Mucosa of rectum (tissue), 2 donors: Measurements from ENCODE around the gene MT1G.
A peak's percentile ranks its signal among the peaks of the same experiment; 100 is the strongest.

Experiments
- H3K27ac ChIP-seq, 2 donors: one replicate each; pipeline ENCODE4 v1.7.0; 2013; ENCODE audit warnings: inconsistent platforms in 2 of 2, low read depth in 2 of 2, low read length in 2 of 2
- H3K27me3 ChIP-seq, 2 donors: one replicate each; pipeline ENCODE4 v1.7.0; 2013; ENCODE audit warnings: low read length in 2 of 2; ENCODE audit not compliant: control insufficient read depth in 2 of 2, insufficient read depth in 2 of 2
- H3K36me3 ChIP-seq, 2 donors: one replicate each; pipeline ENCODE4 v1.7.0; 2013; ENCODE audit warnings: low read length in 2 of 2; ENCODE audit not compliant: control insufficient read depth in 2 of 2, insufficient read depth in 2 of 2
- H3K4me1 ChIP-seq, 2 donors: one replicate each; pipeline ENCODE4 v1.7.0; 2013; ENCODE audit warnings: low read length in 2 of 2, mild to moderate bottlenecking in 1 of 2; ENCODE audit not compliant: control insufficient read depth in 2 of 2, insufficient read depth in 2 of 2
- H3K4me3 ChIP-seq, 2 donors: one replicate each; pipeline ENCODE4 v1.7.0; 2013; ENCODE audit warnings: low read length in 2 of 2
- H3K9ac ChIP-seq, 2 donors: one replicate each; pipeline ENCODE4 v1.7.0; 2013; ENCODE audit warnings: low read length in 2 of 2, low read depth in 1 of 2, mild to moderate bottlenecking in 1 of 2
- H3K9me3 ChIP-seq, 2 donors: one replicate each; pipeline ENCODE4 v1.7.0; 2013; ENCODE audit warnings: low read length in 2 of 2; ENCODE audit not compliant: control insufficient read depth in 2 of 2
- donor health status: healthy.
- donor health status: Normal muscosa, but diverticular disease.

Gene MT1G

GRCh38 chr16:56686758-56687157, 18.9 kb upstream of the MT1G start:
- Histone ChIP-seq H3K9ac (no peak overlapping the region), H3K27ac (no peak overlapping the region), H3K9me3 (no peaks in the 10 kb centered on the region), H3K36me3 (no peaks in the 10 kb centered on the region), H3K4me3 (no peak overlapping the region), H3K27me3 (no peaks in the 10 kb centered on the region), H3K4me1 (peaks cover 12 to 14% of the 10 kb centered on the region in 2 donors)

- Histone ChIP-seq H3K9me3 (no peaks in the 10 kb centered on the region), H3K27me3 (no peaks in the 10 kb centered on the region), H3K36me3 (no peaks in the 10 kb centered on the region), H3K4me3 (no peak overlapping the region), H3K9ac (no peak overlapping the region), H3K4me1 (peaks cover 17% of the 10 kb centered on the region in 2 donors), H3K27ac (no peak overlapping the region)
These were observed 17.2 kb upstream of the MT1G start for GRCh38 chr16:56684926-56685590.

- Histone ChIP-seq H3K9ac (no peak overlapping the region), H3K4me3 (no peak overlapping the region), H3K9me3 (no peaks in the 10 kb centered on the region), H3K27me3 (no peaks in the 10 kb centered on the region), H3K4me1 (peaks cover 17% of the 10 kb centered on the region in 2 donors), H3K36me3 (no peaks in the 10 kb centered on the region), H3K27ac (no peak overlapping the region)
These were observed 16.5 kb upstream of the MT1G start for GRCh38 chr16:56684256-56684925.

GRCh38 chr16:56683424-56684172, 15.7 kb upstream of the MT1G start:
- H3K36me3 ChIP-seq, result no peaks in the 10 kb centered on the region
- H3K4me1 ChIP-seq, result peaks cover 17% of the 10 kb centered on the region in 2 donors
- H3K4me3 ChIP-seq, result peak overlapping the region; percentile 82 to 94
- H3K27me3 ChIP-seq, result no peaks in the 10 kb centered on the region
- no peak overlapping the region for H3K27ac ChIP-seq
- peak overlapping the region; percentile 43 to 86 for H3K9ac ChIP-seq
- no peaks in the 10 kb centered on the region for H3K9me3 ChIP-seq

- peaks cover 17% of the 10 kb centered on the region in 2 donors for H3K4me1 ChIP-seq
- peak overlapping the region; percentile 82 to 94 for H3K4me3 ChIP-seq
- peak overlapping the region; percentile 86 to 94 for H3K9ac ChIP-seq
- H3K27me3 ChIP-seq, result no peaks in the 10 kb centered on the region
- no peaks in the 10 kb centered on the region for H3K36me3 ChIP-seq
- H3K27ac ChIP-seq, result peak overlapping the region; percentile 62 to 84
- H3K9me3 ChIP-seq, result no peaks in the 10 kb centered on the region
These were observed 15.0 kb upstream of the MT1G start for GRCh38 chr16:56682703-56683397.

GRCh38 chr16:56681939-56682702, 14.3 kb upstream of the MT1G start, which contains the start of gene MT1X:
MT1X (plus strand) TSS chr16:56682470; CDS start chr16:56682541, 71 bp downstream.
- peaks cover 17% of the 10 kb centered on the region in 2 donors for H3K4me1 ChIP-seq

GRCh38 chr16:56679818-56680217, 12.0 kb upstream of the MT1G start:
- H3K9me3 ChIP-seq, result no peaks in the 10 kb centered on the region
- peaks cover 0 to 7% of the 10 kb centered on the region in 2 donors for H3K27me3 ChIP-seq
- no peak overlapping the region for H3K9ac ChIP-seq
- peaks cover 17% of the 10 kb centered on the region in 2 donors for H3K4me1 ChIP-seq
- H3K27ac ChIP-seq, result no peak overlapping the region
- H3K4me3 ChIP-seq, result no peak overlapping the region
- H3K36me3 ChIP-seq, result no peaks in the 10 kb centered on the region

More at GRCh38 chr16:56681939-56682702, 14.3 kb upstream of the MT1G start, which contains the start of gene MT1X:
- Histone ChIP-seq H3K36me3 (no peaks in the 10 kb centered on the region), H3K27me3 (no peaks in the 10 kb centered on the region), H3K9me3 (no peaks in the 10 kb centered on the region), H3K4me3 (peak within 1 kb of the TSS; percentile 82 to 94), H3K27ac (peak within 1 kb of the TSS; percentile 80 to 84), H3K9ac (peak within 1 kb of the TSS; percentile 86 to 94)

- H3K4me1 ChIP-seq, result peaks cover 17% of the 10 kb centered on the region in 2 donors
- H3K9me3 ChIP-seq, result no peaks in the 10 kb centered on the region
- H3K27ac ChIP-seq, result no peak overlapping the region
These were observed 11.3 kb upstream of the MT1G start for GRCh38 chr16:56679078-56679730.

GRCh38 chr16:56677474-56677873, 9.6 kb upstream of the MT1G start:
- Histone ChIP-seq H3K27ac (no peak overlapping the region), H3K9ac (no peak overlapping the region), H3K4me1 (peaks cover 4 to 5% of the 10 kb centered on the region in 2 donors), H3K27me3 (peaks cover 0 to 13% of the 10 kb centered on the region in 2 donors), H3K36me3 (no peaks in the 10 kb centered on the region), H3K9me3 (no peaks in the 10 kb centered on the region), H3K4me3 (no peak overlapping the region)

More at GRCh38 chr16:56679078-56679730, 11.3 kb upstream of the MT1G start:
- Histone ChIP-seq H3K36me3 (no peaks in the 10 kb centered on the region), H3K9ac (no peak overlapping the region), H3K4me3 (no peak overlapping the region), H3K27me3 (peaks cover 0 to 7% of the 10 kb centered on the region in 2 donors)
